GM21576 (cell line): Measurements from ENCODE around the gene MYLK4.

ENCODE experiments used
- ATAC-seq: cut with Tn5 transposase; IDR thresholded peaks from one replicate; pipeline ENCODE4 v1.9.1; 2021; ENCODE audit warnings: mild to moderate bottlenecking, moderate library complexity; ENCODE audit not compliant: unreplicated experiment

MYLK4 gene

DNA sequence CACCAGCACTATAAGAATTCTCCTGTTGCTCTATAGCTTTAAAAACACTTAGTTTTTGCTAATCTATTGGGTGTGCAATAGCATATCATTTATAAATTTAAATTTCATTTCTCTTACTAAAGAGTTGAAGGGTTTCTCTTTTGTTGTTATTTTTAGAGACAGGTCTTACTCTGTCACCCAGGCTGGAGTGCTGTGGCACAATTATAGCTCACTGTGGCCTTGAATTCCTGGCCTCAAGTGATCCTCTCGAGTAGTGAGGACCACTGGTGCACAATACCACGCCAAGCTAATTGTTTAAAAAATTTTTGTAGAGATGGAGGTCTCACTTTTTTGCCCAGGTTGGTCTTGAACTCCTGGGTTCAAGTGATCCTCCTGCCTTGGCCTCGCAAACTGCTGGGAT, 8.3 kb upstream of the MYLK4 start:
- no peak for ATAC-seq

DNA sequence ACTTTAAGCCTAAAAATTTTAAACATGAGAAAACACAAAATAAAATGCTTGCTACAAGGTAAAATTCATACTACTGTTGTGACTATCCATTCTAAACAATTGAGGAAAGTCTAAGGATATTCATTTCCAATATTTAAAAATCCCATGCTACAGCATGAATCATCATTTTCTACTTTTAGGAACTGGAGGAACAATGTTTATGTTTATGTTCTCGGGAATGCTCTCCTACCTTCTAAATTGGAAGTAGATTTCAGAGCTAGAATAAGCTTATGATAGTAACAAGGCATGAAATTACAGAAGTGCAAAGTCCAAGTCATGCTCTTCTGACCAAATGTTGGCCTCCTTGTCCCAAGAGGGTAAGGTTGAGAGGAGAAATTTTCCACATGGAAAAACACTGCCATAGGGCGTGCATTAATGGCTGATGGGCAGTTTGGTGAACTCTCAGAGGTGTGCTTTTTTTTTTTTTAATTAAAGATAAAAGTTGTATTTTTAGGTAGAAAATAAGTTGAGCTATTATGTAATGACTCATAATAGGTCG, 6.0 kb upstream of the MYLK4 start:
- no peak for ATAC-seq

DNA sequence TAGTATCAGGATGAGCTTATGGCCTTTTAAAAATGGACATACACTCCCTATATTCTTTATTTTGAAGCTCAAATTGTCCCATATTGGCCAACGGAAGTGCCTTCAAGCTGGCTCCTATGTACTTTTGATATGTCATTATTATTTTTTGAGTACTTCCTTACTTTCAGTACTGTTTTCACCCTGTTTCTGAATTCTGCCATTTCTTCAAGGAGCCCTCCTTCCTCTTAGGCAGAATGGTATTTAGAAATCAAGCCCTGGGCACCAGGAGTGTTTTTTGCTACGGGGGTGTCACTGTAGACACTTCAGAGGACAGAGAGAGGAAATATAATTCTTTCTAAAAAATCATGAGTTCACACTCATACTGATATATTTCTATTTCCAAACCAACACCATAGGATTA, 5.5 kb upstream of the MYLK4 start:
- no peak for ATAC-seq

DNA sequence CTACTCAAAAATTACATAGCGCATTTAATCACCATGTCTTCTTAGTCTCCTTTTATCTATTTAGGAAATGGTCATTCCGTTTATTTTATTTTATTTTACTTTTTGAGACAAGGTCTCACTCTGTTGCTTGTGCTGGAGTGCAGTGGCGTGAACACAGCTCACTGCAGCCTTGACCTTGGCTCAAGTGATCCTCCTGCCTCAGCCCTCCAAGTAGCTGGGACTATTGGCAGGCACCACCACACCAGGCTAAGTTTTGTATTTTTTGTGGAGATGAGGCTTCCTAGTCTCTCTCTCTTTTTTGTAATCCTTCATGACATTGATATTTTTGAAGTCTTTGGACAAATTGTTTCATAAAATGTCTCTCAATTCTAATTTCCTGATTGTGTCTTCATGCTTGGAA, 4.7 kb upstream of the MYLK4 start:
- no peak for ATAC-seq

DNA sequence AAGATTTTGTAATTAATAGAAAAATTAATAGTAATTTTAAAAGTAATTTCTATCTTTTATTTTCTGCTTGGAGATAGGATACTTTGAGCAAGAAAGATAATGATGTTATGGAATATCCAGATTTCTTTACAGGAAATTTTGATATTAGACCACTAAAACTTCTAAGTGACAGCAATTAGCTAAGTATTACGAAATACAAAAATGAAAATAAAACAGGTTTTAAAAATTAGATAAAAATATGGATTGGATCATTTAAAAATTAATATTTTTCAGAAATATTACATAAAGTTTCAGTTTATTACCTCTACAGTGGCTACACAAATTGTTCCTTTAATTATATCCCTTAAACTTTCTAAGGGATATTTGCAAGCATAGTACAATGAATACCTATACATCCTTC, 4.2 kb upstream of the MYLK4 start:
- no peak for ATAC-seq

GRCh38 chr6:2754393-2754792, 3.7 kb upstream of the MYLK4 start:
- ATAC-seq, result no peak

DNA sequence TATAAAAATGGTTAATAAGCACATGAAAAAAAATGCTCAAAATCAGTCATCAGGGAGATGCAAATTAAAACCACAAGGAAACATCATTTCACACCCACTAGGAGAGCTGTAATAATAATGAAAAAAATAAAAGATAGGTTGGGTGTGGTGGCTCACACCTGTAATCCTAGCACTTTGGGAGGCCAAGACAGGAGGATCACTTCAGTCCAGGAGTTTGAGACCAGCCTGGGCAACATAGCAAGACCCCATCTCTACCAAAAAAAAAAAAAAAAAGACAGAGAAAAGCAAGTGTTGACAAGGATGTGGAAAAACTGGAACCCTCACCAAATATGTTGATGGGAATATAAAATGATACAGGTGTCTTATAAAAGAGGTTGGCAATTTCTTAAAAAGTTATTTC, 3.0 kb upstream of the MYLK4 start:
- no peak for ATAC-seq

DNA sequence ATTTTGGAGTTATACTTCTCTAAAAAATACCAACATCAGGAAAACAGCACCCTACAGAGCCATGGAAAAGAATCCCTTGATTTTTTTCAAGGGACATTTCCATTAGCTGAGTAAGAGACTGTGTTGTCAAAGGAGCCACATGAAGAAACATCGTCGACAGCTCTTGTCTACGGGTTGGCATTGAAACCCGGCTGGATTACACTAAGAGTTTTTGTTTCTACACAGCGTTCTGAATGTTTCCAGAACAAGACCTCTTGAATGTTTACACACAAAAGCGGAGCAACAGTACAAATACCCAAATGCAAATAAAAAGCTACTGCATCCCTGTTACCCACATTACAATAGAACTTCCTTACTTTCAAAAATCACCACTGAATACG, 2.4 kb upstream of the MYLK4 start:
- no peak for ATAC-seq

DNA sequence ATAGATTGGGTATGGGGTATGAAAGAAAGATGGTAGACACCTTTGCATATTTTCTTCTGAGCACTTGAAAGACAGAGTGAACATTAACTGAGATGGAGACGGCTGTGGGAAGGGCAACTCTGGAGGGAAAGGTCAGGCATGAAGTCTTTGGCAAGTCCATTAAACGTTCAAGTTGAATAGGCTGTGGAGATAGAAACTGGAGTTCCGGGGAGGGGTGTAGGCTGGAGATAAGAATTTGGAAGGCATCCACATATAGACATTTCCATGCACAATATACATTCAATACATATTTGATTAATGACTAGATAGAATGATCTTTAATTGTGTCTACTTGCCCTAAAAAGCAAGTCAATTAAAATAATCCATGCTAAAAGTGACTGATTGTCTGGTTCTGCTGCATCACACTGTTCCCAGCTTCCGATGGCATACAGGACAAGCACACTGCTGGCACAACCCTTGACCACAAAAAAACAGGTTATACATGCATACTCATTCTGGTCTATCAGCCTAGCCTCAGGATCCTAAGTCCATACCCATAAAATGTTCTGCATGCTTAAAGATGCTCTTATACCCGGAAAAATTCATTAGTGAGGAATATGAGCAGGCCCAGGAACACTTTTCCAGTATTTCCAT, 1.9 kb upstream of the MYLK4 start:
- ATAC-seq, result no peak

GRCh38 chr6:2751871-2752270, 1.1 kb upstream of the MYLK4 start:
- no peak for ATAC-seq

DNA sequence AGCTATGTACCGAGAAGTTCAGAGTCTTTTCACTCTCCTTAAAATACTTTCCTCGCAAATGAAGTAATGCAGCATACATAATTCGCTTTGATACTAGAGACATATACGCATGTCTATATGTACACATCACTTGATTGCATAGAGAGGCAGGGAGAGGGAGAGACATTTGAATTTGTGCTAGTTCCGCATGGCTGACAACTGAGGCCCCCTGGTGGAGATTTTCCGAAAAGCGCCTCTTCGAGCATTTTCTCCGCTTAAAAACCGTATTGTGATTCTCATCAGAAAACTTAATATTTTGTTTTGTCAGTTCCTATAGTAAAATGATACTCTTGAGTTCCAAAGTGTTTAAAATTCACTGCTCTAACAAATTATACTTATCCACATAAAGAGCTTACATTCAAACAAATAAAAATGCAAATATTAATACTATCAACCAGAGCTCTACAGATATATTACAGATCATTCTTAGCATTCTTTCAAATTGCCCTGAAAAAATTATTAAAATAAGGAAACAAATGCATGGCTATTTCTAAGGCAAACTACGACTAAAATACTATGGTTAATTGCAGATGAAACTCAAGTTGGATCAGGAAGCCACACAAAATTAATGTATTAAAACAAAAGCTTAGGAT, 637 bp downstream of the MYLK4 start:
- ATAC-seq, result no peak

- no peak for ATAC-seq
These were observed 2.5 kb downstream of the MYLK4 start for GRCh38 chr6:2748183-2748582.

DNA sequence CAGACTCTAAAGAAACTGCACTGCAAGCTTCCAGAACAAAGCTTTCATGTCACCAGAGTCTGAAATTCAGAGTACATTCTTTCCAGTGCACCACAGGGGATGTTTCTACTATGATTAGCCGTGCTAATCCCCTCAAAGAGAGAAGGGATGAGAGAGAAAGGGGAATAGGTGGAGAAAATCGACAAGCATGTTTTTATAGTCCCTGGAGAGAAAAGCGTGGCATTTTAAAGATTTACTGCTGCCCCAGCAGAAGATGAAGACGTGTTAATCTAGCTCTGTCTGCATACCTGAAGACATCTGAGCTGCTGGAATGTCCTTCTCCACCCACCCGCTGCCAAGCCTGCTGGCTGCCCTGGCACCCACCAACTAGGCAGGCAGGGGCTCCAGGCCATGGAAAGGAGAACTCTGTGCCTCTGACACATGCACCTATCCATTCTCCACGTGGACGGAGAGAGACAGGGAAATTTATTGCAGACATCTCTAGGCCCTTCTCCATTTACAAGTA, 4.1 kb downstream of the MYLK4 start:
- ATAC-seq, result no peak

GRCh38 chr6:2745246-2745645, 5.5 kb downstream of the MYLK4 start:
- ATAC-seq, result no peak

DNA sequence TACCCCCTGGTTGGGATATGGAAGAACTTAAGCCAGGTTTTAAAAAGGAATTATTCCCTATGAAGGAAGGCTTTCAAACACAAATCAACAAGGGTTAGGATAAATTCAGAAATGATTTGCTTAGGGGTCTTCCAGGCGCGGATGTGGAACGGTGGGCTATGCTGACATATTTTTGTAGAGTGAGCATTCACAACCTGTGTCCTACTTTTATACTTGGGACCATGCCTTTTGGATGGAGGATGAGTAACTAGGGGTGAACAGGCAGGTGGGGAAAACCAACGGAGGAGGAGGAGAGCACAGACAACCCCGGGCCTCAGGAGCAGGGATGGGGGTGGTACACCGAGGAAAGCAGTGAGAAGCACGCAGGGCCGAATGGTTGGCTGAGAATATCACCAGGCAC, 5.9 kb downstream of the MYLK4 start:
- ATAC-seq, result no peak

DNA sequence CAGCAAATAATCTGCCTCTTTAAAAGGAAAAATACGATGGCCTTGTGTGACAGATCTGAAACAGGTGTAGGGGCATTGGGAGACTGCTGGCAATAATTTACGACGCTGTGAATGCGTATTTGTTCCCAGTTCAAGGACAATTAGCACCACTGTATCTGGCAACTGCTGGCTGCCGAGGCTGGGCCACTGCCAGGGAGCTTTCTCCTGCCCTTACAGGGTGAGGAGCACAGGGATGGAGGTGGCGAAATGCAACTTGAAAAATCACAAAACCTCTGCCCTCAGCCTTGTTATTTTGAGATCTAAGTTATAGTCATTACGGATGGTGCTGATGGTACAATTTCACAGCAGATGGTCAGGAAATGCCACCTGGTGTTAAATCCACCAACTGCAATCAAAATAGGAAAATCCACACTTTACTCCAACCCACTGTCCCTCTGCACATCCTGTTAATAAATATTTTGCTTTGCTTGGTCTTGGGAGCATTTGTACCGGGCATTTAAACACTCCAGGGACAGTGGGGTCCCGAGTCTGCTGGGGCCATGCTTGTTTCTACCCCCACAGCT, 6.4 kb downstream of the MYLK4 start:
- no peak for ATAC-seq

GRCh38 chr6:2743280-2744208, 7.2 kb downstream of the MYLK4 start:
- ATAC-seq, result no peak

- ATAC-seq, result no peak
These were observed 9.0 kb downstream of the MYLK4 start for GRCh38 chr6:2741756-2742155.

- no peak for ATAC-seq
These were observed 10.1 kb downstream of the MYLK4 start for GRCh38 chr6:2740581-2740980.

GRCh38 chr6:2739335-2739734, 11.4 kb downstream of the MYLK4 start:
- ATAC-seq, result no peak

GRCh38 chr6:2738373-2738979, 12.2 kb downstream of the MYLK4 start:
- ATAC-seq, result no peak
